ENCODE data around the gene ADAM19. TPM values are rescaled to one million over a fixed set of nuclear protein-coding genes. Genes with fewer than 3 reads are reported as not detected.

Gene ADAM19
- total and polyA plus RNA-seq, 2 experiments from 2014 or later, result 6.5 to 11.5 TPM

DNA sequence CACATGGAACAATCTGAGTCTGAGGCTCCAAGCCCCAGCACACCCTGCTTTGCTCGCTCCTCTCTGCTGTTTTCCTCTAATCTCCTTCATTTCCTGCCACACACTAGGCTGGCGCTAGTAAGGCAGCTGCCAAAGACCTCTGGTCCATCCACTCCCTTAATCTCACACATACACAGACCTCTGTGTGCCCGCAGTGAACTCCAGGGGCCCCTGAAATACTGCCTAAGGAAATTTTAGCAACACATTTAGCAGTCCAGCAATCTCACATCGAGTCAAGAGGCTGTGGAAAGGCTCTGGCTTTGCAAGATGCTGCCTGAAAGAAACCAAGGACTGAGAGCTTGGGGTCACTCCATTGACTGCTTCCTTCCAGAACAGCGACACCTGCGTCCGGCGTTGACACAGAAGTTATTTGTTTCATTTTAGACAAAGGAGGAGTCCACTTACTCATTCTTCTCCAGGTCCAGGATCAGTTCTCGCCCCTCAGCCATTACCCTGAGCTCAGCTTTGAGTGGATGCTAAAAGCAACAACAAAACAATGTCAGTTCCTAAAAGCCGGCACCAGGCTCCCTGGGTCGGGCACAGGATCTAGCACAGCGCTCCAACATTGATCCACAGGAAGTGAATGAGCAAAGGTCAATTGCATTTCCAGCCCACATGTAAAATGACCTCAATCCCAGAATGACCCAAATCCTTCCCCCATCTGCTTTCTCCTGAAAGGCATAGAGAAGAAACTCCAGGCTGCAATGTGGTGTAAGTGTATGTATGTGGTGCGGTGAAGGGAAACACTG is 11.5 kb downstream of the ADAM19 start:
- no peaks in the 10 kb centered on the region for H3K36me3 ChIP-seq
- peak; percentile 22 for TF ChIP-seq CTCF (IDR thresholded peaks at IDR 0.05; ENCODE audit: low read depth, low read length)

DNA sequence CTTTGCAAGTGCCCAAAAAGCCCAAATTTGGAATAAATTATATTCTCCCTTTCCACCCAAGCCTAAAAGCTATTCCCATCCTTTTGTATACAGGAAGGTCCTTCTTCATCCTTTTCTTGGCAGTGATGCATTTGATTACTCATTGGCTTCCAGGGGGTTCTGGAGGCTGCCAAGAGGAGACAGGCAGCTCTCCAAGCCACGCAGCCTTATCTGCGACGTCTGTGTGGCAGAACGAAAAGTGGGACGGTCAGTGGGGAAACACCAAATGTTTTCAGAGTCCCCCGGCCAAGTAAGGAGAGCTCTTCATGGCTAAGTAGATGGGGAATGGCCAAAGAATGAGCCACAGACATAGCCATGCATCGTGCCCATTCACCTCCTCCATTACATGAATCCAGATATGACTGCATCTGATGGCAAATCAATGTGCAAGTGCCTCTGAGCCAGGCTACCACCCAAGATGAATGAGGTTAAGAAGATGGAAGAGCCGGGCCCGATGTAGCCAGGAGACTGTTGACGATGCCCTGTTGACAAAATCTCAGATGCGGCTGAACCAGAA is 12.1 kb downstream of the ADAM19 start:
- no peak for TF ChIP-seq CTCF (IDR thresholded peaks at IDR 0.05; ENCODE audit: low read depth, low read length)
- Histone ChIP-seq H3K27me3 (no peaks in the 10 kb centered on the region), H3K9me3 (ENCODE audit: low read depth) (no peaks in the 10 kb centered on the region), H3K4me1 (ENCODE audit: low read depth) (peaks cover 32% of the 10 kb centered on the region), H3K36me3 (no peaks in the 10 kb centered on the region), H3K27ac (peak overlapping the region; percentile 56), H3K4me3 (no peak overlapping the region)
- DNase-seq (ENCODE audit: low read depth in 1 of 2, low spot score in 1 of 2), result peak in 1 of 2 donors; percentile 94

More for the DNA sequence above, 11.5 kb downstream of the ADAM19 start:
- H3K4me1 ChIP-seq (ENCODE audit: low read depth), result peaks cover 32% of the 10 kb centered on the region
- H3K4me3 ChIP-seq, result no peak overlapping the region
- no peaks in the 10 kb centered on the region for H3K9me3 ChIP-seq (ENCODE audit: low read depth)
- H3K27me3 ChIP-seq, result no peaks in the 10 kb centered on the region
- peak overlapping the region; percentile 56 for H3K27ac ChIP-seq
- peak in 1 of 2 donors; percentile 70 for DNase-seq (ENCODE audit: low read depth in 1 of 2, low spot score in 1 of 2)

DNA sequence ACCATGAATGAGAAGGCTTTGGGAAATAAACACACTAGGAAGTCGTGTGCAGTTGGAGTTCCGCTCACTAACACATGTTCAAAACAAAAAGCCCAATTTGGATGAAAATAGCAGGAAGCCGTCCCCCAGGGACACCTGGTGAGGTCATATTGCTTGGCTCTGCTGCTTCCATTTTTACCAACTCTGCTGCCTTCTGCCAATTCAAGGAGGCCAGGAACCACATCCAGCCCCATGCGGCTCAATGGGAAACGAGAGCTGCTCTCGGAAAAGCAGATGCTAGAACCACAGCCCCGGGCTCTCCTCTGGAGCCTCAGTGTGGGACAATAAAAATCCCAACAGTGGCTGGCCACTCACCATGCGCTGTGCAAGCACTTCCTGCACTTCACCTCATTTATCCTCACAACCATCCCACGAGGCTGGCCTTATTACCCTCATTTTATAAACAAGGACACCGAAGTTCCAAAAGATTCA is 13.4 kb downstream of the ADAM19 start:
- DNase-seq (ENCODE audit: low read depth in 1 of 2, low spot score in 1 of 2), result no peak
- Histone ChIP-seq H3K9me3 (ENCODE audit: low read depth) (no peaks in the 10 kb centered on the region), H3K4me1 (ENCODE audit: low read depth) (peaks cover 32% of the 10 kb centered on the region), H3K27ac (no peak overlapping the region), H3K27me3 (no peaks in the 10 kb centered on the region), H3K4me3 (no peak overlapping the region), H3K36me3 (no peaks in the 10 kb centered on the region)
- no peak for TF ChIP-seq CTCF (IDR thresholded peaks at IDR 0.05; ENCODE audit: low read depth, low read length)

DNA sequence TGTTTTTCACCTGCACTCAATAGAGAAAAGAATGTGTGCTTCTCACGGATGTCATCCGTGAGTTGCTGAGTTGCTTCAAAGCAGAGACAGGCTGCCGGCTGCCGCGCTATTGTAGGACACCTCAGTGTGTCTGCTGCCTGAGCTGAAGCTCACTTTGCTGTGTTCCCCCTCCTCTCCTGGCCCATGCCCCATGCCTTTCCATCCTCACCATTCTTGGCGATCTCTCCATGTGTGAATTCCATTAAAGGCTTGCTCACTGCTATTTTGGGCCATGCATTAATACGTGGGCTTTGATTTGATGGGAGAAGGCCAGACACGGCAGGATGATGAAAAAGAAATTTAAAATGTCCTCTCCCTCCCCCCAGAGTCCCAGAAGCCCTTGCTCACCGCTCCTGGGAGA is 14.5 kb downstream of the ADAM19 start:
- no peaks in the 10 kb centered on the region for H3K9me3 ChIP-seq (ENCODE audit: low read depth)
- H3K36me3 ChIP-seq, result no peaks in the 10 kb centered on the region
- no peak overlapping the region for H3K4me3 ChIP-seq
- TF ChIP-seq CTCF (IDR thresholded peaks at IDR 0.05; ENCODE audit: low read depth, low read length), result no peak
- H3K27ac ChIP-seq, result peak overlapping the region; percentile 4
- no peaks in the 10 kb centered on the region for H3K27me3 ChIP-seq
- H3K4me1 ChIP-seq (ENCODE audit: low read depth), result peaks cover 32% of the 10 kb centered on the region
- DNase-seq (ENCODE audit: low read depth in 1 of 2, low spot score in 1 of 2), result no peak

GRCh38 chr5:157559301-157559700 is 16.3 kb downstream of the ADAM19 start:
- no peaks in the 10 kb centered on the region for H3K36me3 ChIP-seq

More at GRCh38 chr5:157559301-157559700, 16.3 kb downstream of the ADAM19 start:
- Histone ChIP-seq H3K27ac (no peak overlapping the region), H3K4me1 (ENCODE audit: low read depth) (peaks cover 24% of the 10 kb centered on the region), H3K9me3 (ENCODE audit: low read depth) (no peaks in the 10 kb centered on the region), H3K4me3 (no peak overlapping the region), H3K27me3 (no peaks in the 10 kb centered on the region)
- peak in 1 of 2 donors; percentile 71 for DNase-seq (ENCODE audit: low read depth in 1 of 2, low spot score in 1 of 2)
- no peak for TF ChIP-seq CTCF (IDR thresholded peaks at IDR 0.05; ENCODE audit: low read depth, low read length)
